H1 (cell line): ENCODE measurements around the gene INTS2. TPM values are rescaled to one million over a fixed set of nuclear protein-coding genes. Genes with fewer than 3 reads are reported as not detected.

Source experiments
- CEBPB ChIP-seq: IDR thresholded peaks from 2 replicates; pipeline ENCODE4 v1.6.1; 2012; ENCODE audit warnings: low read depth, low read length
- CHD7 ChIP-seq: fragments of 300-600 bp; sonication (generic); IDR thresholded peaks from 2 replicates; pipeline ENCODE4 v1.7.1; 2012; ENCODE audit warnings: low read length, moderate library complexity, mild to moderate bottlenecking, inconsistent platforms; ENCODE audit not compliant: insufficient replicate concordance
- POLR2A ChIP-seq, 2 experiments: IDR thresholded peaks; 1 replicate in 1 of 2; 2 replicates in 1 of 2; pipeline ENCODE4 v1.6.1; 2011; ENCODE audit warnings: low read depth in 2 of 2, low read length in 2 of 2, mild to moderate bottlenecking in 2 of 2; ENCODE audit errors: control extremely low read depth in 1 of 2
- SAP30 ChIP-seq: fragments of 300-600 bp; sonication (generic); IDR thresholded peaks from 2 replicates; pipeline ENCODE4 v1.7.1; 2012; ENCODE audit warnings: low read length, moderate library complexity, mild to moderate bottlenecking, inconsistent platforms; ENCODE audit not compliant: insufficient read depth, insufficient replicate concordance
- SIRT6 ChIP-seq: IDR thresholded peaks from one replicate; pipeline ENCODE4 v1.7.1; 2012; ENCODE audit warnings: low read length, inconsistent platforms
- SIX5 ChIP-seq: IDR thresholded peaks from 2 replicates; pipeline ENCODE4 v1.6.1; 2011; ENCODE audit warnings: mild to moderate bottlenecking, low read depth, low read length
- SP4 ChIP-seq: IDR thresholded peaks from 2 replicates; pipeline ENCODE4 v1.6.1; 2012; ENCODE audit warnings: low read length, inconsistent platforms
- TAF7 ChIP-seq: optimal IDR thresholded peaks from 2 replicates; pipeline ENCODE3; 2011; ENCODE audit warnings: low read depth, mild to moderate bottlenecking, inconsistent platforms, low read length, moderate library complexity, borderline replicate concordance
- USF2 ChIP-seq: IDR thresholded peaks from 2 replicates; pipeline ENCODE4 v1.6.1; 2011; ENCODE audit warnings: low read length, improper control_type of control experiment
- polyA plus RNA-seq, 7 experiments: library from polyadenylated mRNA; depleted of rRNA in 3 of 7; stranded (reverse) in 5 of 7; unstranded in 2 of 7; fragments of >200 nt in 5 of 7; fragments of 200-250 nt in 2 of 7; gene quantifications; 1 replicate in 5 of 7; 2 replicates in 1 of 7; 4 replicates in 1 of 7; pipeline versions ENCODE4 v1.2.1 to v1.2.3, GENCODE V29; 2011 to 2013; ENCODE audit warnings: missing spikeins in 2 of 7, mixed read lengths in 2 of 7
- total RNA-seq: library from RNA; stranded (reverse); fragmentation: NEBNext Ultra II Directional; extraction: Animal tissue kit (Norgen Biotek cat#: 25700); gene quantifications from 2 replicates; pipeline ENCODE4 v1.2.1, GENCODE V29; 2021

INTS2 gene
- total and polyA plus RNA-seq, 2 of the 8 experiments (the other 6 are each of a cell fraction or from before 2014, with no cell fraction given) = 9.4 to 21.8 TPM

- TF ChIP-seq CHD7 (no peak), POLR2A (IDR thresholded peaks at IDR 0.05; ENCODE audit: control extremely low read depth in 1 of 2, low read depth in 2 of 2, low read length in 2 of 2) (no peak), SAP30 (no peak), SP4 (no peak), CEBPB (no peak), TAF7 (no peak), SIX5 (no peak), SIRT6 (no peak), USF2 (no peak)
Measured at GRCh38 chr17:61827649-61828395, 100.0 kb downstream of the INTS2 start (continued).
